Mesenchymal stem cell (in vitro differentiated cells and primary cell): ENCODE results near the gene NKAIN4. TPM values are rescaled to one million over a fixed set of nuclear protein-coding genes. Genes with fewer than 3 reads are reported as not detected.
A peak's percentile ranks its signal among the peaks of the same experiment; 100 is the strongest.

Source experiments
- DNase-seq: peaks from one replicate; pipeline ENCODE4 v3.0.0-alpha.2; 2013
- H2AFZ ChIP-seq: one replicate; pipeline ENCODE4 v1.6.1; 2013; ENCODE audit warnings: low read depth, mild to moderate bottlenecking, control low read depth, inconsistent platforms, low read length, moderate library complexity
- H2AK5ac ChIP-seq: 2 replicates; pipeline ENCODE4 v1.6.1; 2013; ENCODE audit warnings: low read length, moderate library complexity, mild to moderate bottlenecking, inconsistent platforms; ENCODE audit not compliant: severe bottlenecking
- H2BK120ac ChIP-seq: one replicate; pipeline ENCODE4 v1.6.1; 2013; ENCODE audit warnings: low read depth, mild to moderate bottlenecking, inconsistent platforms, low read length, moderate library complexity
- H2BK12ac ChIP-seq, 2 experiments: one replicate each; pipeline ENCODE4 v1.6.1; 2013; ENCODE audit warnings: inconsistent platforms in 2 of 2, low read length in 2 of 2, mild to moderate bottlenecking in 2 of 2, moderate library complexity in 2 of 2, control low read depth in 1 of 2
- H2BK15ac ChIP-seq: one replicate; pipeline ENCODE4 v1.6.1; 2013; ENCODE audit warnings: mild to moderate bottlenecking, low read depth, inconsistent platforms; ENCODE audit not compliant: poor library complexity, severe bottlenecking
- H2BK5ac ChIP-seq: 2 replicates; pipeline ENCODE4 v1.6.1; 2013; ENCODE audit warnings: low read depth, mild to moderate bottlenecking, low read length, control low read depth, inconsistent platforms; ENCODE audit not compliant: poor library complexity, severe bottlenecking
- H3K14ac ChIP-seq, 2 experiments: one replicate each; pipeline ENCODE4 v1.6.1; 2013; ENCODE audit warnings: inconsistent platforms in 2 of 2, low read length in 2 of 2, control low read depth in 1 of 2, mild to moderate bottlenecking in 1 of 2, moderate library complexity in 1 of 2
- H3K18ac ChIP-seq, 2 experiments: one replicate each; pipeline ENCODE4 v1.6.1; 2013; ENCODE audit warnings: inconsistent platforms in 2 of 2, low read length in 2 of 2, control low read depth in 1 of 2, low read depth in 1 of 2, mild to moderate bottlenecking in 1 of 2
- H3K23ac ChIP-seq, 2 experiments: one replicate each; pipeline ENCODE4 v1.6.1; 2013; ENCODE audit warnings: inconsistent platforms in 2 of 2, low read length in 2 of 2, mild to moderate bottlenecking in 2 of 2, moderate library complexity in 2 of 2, control low read depth in 1 of 2
- H3K27ac ChIP-seq: 2 replicates; pipeline ENCODE4 v1.5.1; 2013; ENCODE audit warnings: mild to moderate bottlenecking, moderate library complexity, low read length, control low read depth, inconsistent platforms; ENCODE audit not compliant: poor library complexity, severe bottlenecking
- H3K27me3 ChIP-seq, 2 experiments: 2 replicates each; pipeline versions ENCODE4 v1.6.1 to v1.7.0; 2013; ENCODE audit warnings: low read length in 2 of 2, mild to moderate bottlenecking in 2 of 2, moderate library complexity in 2 of 2, control low read depth in 1 of 2, inconsistent platforms in 1 of 2; ENCODE audit not compliant: control insufficient read depth in 1 of 2, insufficient read depth in 1 of 2
- H3K36me3 ChIP-seq, 2 experiments: 2 replicates each; pipeline versions ENCODE4 v1.6.1 to v1.7.0; 2013; ENCODE audit warnings: low read length in 2 of 2, control low read depth in 1 of 2, inconsistent platforms in 1 of 2, low read depth in 1 of 2, mild to moderate bottlenecking in 1 of 2; ENCODE audit not compliant: insufficient read depth in 2 of 2, control insufficient read depth in 1 of 2
- H3K4ac ChIP-seq, 2 experiments: one replicate each; pipeline ENCODE4 v1.6.1; 2013; ENCODE audit warnings: inconsistent platforms in 2 of 2, low read length in 2 of 2, mild to moderate bottlenecking in 2 of 2, moderate library complexity in 2 of 2, control low read depth in 1 of 2, low read depth in 1 of 2
- H3K4me1 ChIP-seq: 2 replicates; pipeline ENCODE4 v1.6.1; 2013; ENCODE audit warnings: low read depth, low read length, control low read depth; ENCODE audit not compliant: control insufficient read depth, insufficient read depth
- H3K4me2 ChIP-seq: 2 replicates; pipeline ENCODE4 v1.6.1; 2013; ENCODE audit warnings: low read length, mild to moderate bottlenecking, inconsistent platforms; ENCODE audit not compliant: poor library complexity, severe bottlenecking
- H3K4me3 ChIP-seq, 2 experiments: 2 replicates each; pipeline versions ENCODE4 v1.5.1 to v1.7.0; 2013; ENCODE audit warnings: low read length in 2 of 2, mild to moderate bottlenecking in 2 of 2, control low read depth in 1 of 2, low read depth in 1 of 2; ENCODE audit not compliant: insufficient read depth in 1 of 2
- H3K79me1 ChIP-seq: replicated peaks from 2 replicates; pipeline ENCODE4 v1.6.1; 2013; ENCODE audit warnings: mild to moderate bottlenecking, control low read depth, low read length, inconsistent platforms; ENCODE audit not compliant: poor library complexity, severe bottlenecking
- H3K9ac ChIP-seq: 2 replicates; pipeline ENCODE4 v1.7.0; 2013; ENCODE audit warnings: mild to moderate bottlenecking, low read length, moderate library complexity
- H3K9me3 ChIP-seq: 2 replicates; pipeline ENCODE4 v1.7.0; 2013; ENCODE audit warnings: mild to moderate bottlenecking, low read length; ENCODE audit not compliant: control insufficient read depth
- H4K8ac ChIP-seq: one replicate; pipeline ENCODE4 v1.6.1; 2013; ENCODE audit warnings: inconsistent platforms, mild to moderate bottlenecking, low read length, moderate library complexity
- H4K91ac ChIP-seq: one replicate; pipeline ENCODE4 v1.6.1; 2013; ENCODE audit warnings: mild to moderate bottlenecking, low read length, inconsistent platforms
- WGBS: methylation state at CpG from one replicate; pipeline ENCODE4 v1.1.7; 2013; ENCODE audit warnings: mixed read lengths; 5-methylcytosine and 5-hydroxymethylcytosine counted together
- polyA plus RNA-seq, 2 experiments: library from polyadenylated mRNA; stranded (reverse); fragments of 200-250 nt; gene quantifications; one replicate each; pipeline ENCODE4 v1.2.3, GENCODE V29; 2013

The NKAIN4 gene
- 0.10 TPM for polyA plus RNA-seq (2013, experiment 1 of 2)
- polyA plus RNA-seq (2013, experiment 2 of 2), result not detected

GRCh38 chr20:63254232-63254605, at the start of gene NKAIN4:
NKAIN4 (minus strand) TSS chr20:63254463; CDS start chr20:63254450, 13 bp downstream.
- Histone ChIP-seq H3K4ac (no peak within 1 kb of the TSS), H3K4me3 (peak within 1 kb of the TSS; percentile 37 to 78)

GRCh38 chr20:63303095-63303666, 48.9 kb upstream of the NKAIN4 start:
- no peak overlapping the region for H4K91ac ChIP-seq
- DNase-seq, result no peak
- no peak overlapping the region for H3K18ac ChIP-seq
- H2BK15ac ChIP-seq, result no peak overlapping the region
- H3K27ac ChIP-seq, result no peak overlapping the region
- no peak overlapping the region for H2BK120ac ChIP-seq
- H3K14ac ChIP-seq, result no peak overlapping the region
- no peak overlapping the region for H2AFZ ChIP-seq
- no peak overlapping the region for H3K4me2 ChIP-seq
- no peak overlapping the region for H2AK5ac ChIP-seq
- no peak overlapping the region for H4K8ac ChIP-seq
- H3K23ac ChIP-seq, result no peak overlapping the region
- no peak overlapping the region for H2BK5ac ChIP-seq
- peaks cover 10% of the 10 kb centered on the region for H3K9me3 ChIP-seq
- peaks cover 33 to 65% of the 10 kb centered on the region in 2 experiments for H3K27me3 ChIP-seq
- no peak overlapping the region for H3K9ac ChIP-seq
- no peaks in the 10 kb centered on the region for H3K79me1 ChIP-seq
- H3K4me1 ChIP-seq, result no peaks in the 10 kb centered on the region
- 74% methylated on average over 4 of the region's 5 CpGs for WGBS
- H2BK12ac ChIP-seq, result no peak overlapping the region
- no peak overlapping the region for H3K4ac ChIP-seq
- no peaks in the 10 kb centered on the region for H3K36me3 ChIP-seq
- H3K4me3 ChIP-seq, result no peak overlapping the region

More at GRCh38 chr20:63254232-63254605, at the start of gene NKAIN4:
- under 1% methylated on average over 28 of the region's 46 CpGs for WGBS
- Histone ChIP-seq H2BK120ac (no peak within 1 kb of the TSS), H2AK5ac (no peak within 1 kb of the TSS), H3K27ac (peak within 1 kb of the TSS; percentile 8), H3K23ac (no peak within 1 kb of the TSS), H2BK5ac (no peak within 1 kb of the TSS), H3K14ac (no peak within 1 kb of the TSS), H3K27me3 (peaks cover 19 to 86% of the 10 kb centered on the region in 2 experiments), H3K79me1 (peaks cover 12% of the 10 kb centered on the region), H4K8ac (no peak within 1 kb of the TSS), H4K91ac (no peak within 1 kb of the TSS), H3K18ac (no peak within 1 kb of the TSS), H2BK15ac (no peak within 1 kb of the TSS), H2BK12ac (no peak within 1 kb of the TSS), H3K4me1 (peaks cover 62% of the 10 kb centered on the region), H2AFZ (no peak within 1 kb of the TSS), H3K9ac (no peak within 1 kb of the TSS), H3K36me3 (peaks cover 0 to 42% of the 10 kb centered on the region in 2 experiments), H3K4me2 (peak within 1 kb of the TSS; percentile 87), H3K9me3 (no peaks in the 10 kb centered on the region)
- DNase-seq, result no peak

GRCh38 chr20:63301671-63302070, 47.4 kb upstream of the NKAIN4 start:
- WGBS, result 100% methylated on average over 1 of the region's 1 CpG
- H2BK15ac ChIP-seq, result no peak overlapping the region
- no peak overlapping the region for H3K4me2 ChIP-seq
- no peak overlapping the region for H3K18ac ChIP-seq
- peaks cover 10% of the 10 kb centered on the region for H3K9me3 ChIP-seq
- no peak overlapping the region for H4K91ac ChIP-seq
- no peaks in the 10 kb centered on the region for H3K36me3 ChIP-seq
- H2BK5ac ChIP-seq, result no peak overlapping the region
- no peak overlapping the region for H2AK5ac ChIP-seq
- no peak overlapping the region for H4K8ac ChIP-seq
- peaks cover 34 to 65% of the 10 kb centered on the region in 2 experiments for H3K27me3 ChIP-seq
- no peak overlapping the region for H3K14ac ChIP-seq
- H3K9ac ChIP-seq, result no peak overlapping the region
- H3K23ac ChIP-seq, result no peak overlapping the region
- H3K27ac ChIP-seq, result no peak overlapping the region
- no peaks in the 10 kb centered on the region for H3K79me1 ChIP-seq
- no peak overlapping the region for H3K4ac ChIP-seq
- no peak overlapping the region for H2BK120ac ChIP-seq
- H3K4me3 ChIP-seq, result no peak overlapping the region
- no peaks in the 10 kb centered on the region for H3K4me1 ChIP-seq
- H2AFZ ChIP-seq, result no peak overlapping the region
- no peak overlapping the region for H2BK12ac ChIP-seq
- no peak for DNase-seq

GRCh38 chr20:63298731-63299312, 44.6 kb upstream of the NKAIN4 start:
- no peak overlapping the region for H2BK15ac ChIP-seq

More at GRCh38 chr20:63298731-63299312, 44.6 kb upstream of the NKAIN4 start:
- no peak overlapping the region for H3K23ac ChIP-seq
- no peak overlapping the region for H4K8ac ChIP-seq
- no peak overlapping the region for H2AFZ ChIP-seq
- H2BK5ac ChIP-seq, result no peak overlapping the region
- H3K4me3 ChIP-seq, result no peak overlapping the region
- no peak overlapping the region for H4K91ac ChIP-seq
- H2BK120ac ChIP-seq, result no peak overlapping the region
- no peak overlapping the region for H3K4me2 ChIP-seq
- no peak overlapping the region for H2AK5ac ChIP-seq
- no peak overlapping the region for H3K18ac ChIP-seq
- H3K27me3 ChIP-seq, result peaks cover 41 to 70% of the 10 kb centered on the region in 2 experiments
- 90% methylated on average over 17 of the region's 17 CpGs for WGBS
- no peak overlapping the region for H3K4ac ChIP-seq
- H3K4me1 ChIP-seq, result peaks cover 6% of the 10 kb centered on the region
- H3K79me1 ChIP-seq, result no peaks in the 10 kb centered on the region
- no peak overlapping the region for H3K14ac ChIP-seq
- H2BK12ac ChIP-seq, result no peak overlapping the region
- no peaks in the 10 kb centered on the region for H3K36me3 ChIP-seq
- no peak for DNase-seq
- H3K9ac ChIP-seq, result no peak overlapping the region
- peaks cover 10% of the 10 kb centered on the region for H3K9me3 ChIP-seq
- H3K27ac ChIP-seq, result no peak overlapping the region
